Central memory CD4-positive, alpha-beta T cell (primary cell): ENCODE data around the gene BRD3OS.

ENCODE experiments used
- DNase-seq: peaks from one replicate; pipeline ENCODE4 v3.0.0; 2022

Gene BRD3OS

GRCh38 chr9:133989625-133990365 is 35.5 kb upstream of the BRD3OS start:
- DNase-seq = no peak

- no peak for DNase-seq
Measured at GRCh38 chr9:133990366-133991213, 34.7 kb upstream of the BRD3OS start.

- DNase-seq = no peak
Measured at GRCh38 chr9:133991214-133991921, 33.9 kb upstream of the BRD3OS start.

GRCh38 chr9:133991964-133992779 is 33.1 kb upstream of the BRD3OS start, which contains the start of gene VAV2:
Gene VAV2, minus strand, starts transcription at chr9:133992324. Its CDS starts 46 bp downstream, at chr9:133992278.
- peak; percentile 15 for DNase-seq

- DNase-seq = peak; percentile 54
Measured at GRCh38 chr9:133992780-133993634, 32.3 kb upstream of the BRD3OS start.

GRCh38 chr9:133993635-133994253 is 31.5 kb upstream of the BRD3OS start:
- no peak for DNase-seq

- DNase-seq = peak; percentile 57
Measured at GRCh38 chr9:133994353-133995011, 30.8 kb upstream of the BRD3OS start.

GRCh38 chr9:133995012-133995896 is 30.0 kb upstream of the BRD3OS start:
- no peak for DNase-seq

GRCh38 chr9:133996531-133997520 is 28.5 kb upstream of the BRD3OS start:
- DNase-seq = no peak

GRCh38 chr9:133997584-133997983 is 27.7 kb upstream of the BRD3OS start:
- no peak for DNase-seq

GRCh38 chr9:133998915-133999595 is 26.2 kb upstream of the BRD3OS start:
- DNase-seq = no peak

- DNase-seq = no peak
Measured at GRCh38 chr9:133999851-134000265, 25.4 kb upstream of the BRD3OS start.

- no peak for DNase-seq
Measured at GRCh38 chr9:134002796-134003195, 22.5 kb upstream of the BRD3OS start.

- no peak for DNase-seq
Measured at GRCh38 chr9:134003237-134003636, 22.0 kb upstream of the BRD3OS start.

- no peak for DNase-seq
Measured at GRCh38 chr9:134004131-134004873, 21.0 kb upstream of the BRD3OS start.

GRCh38 chr9:134004881-134005280 is 20.4 kb upstream of the BRD3OS start:
- no peak for DNase-seq

GRCh38 chr9:134005381-134005780 is 19.9 kb upstream of the BRD3OS start:
- no peak for DNase-seq
